PC-9 (cell line): ENCODE measurements around the gene LAMB1. TPM values are rescaled to one million over a fixed set of nuclear protein-coding genes. Genes with fewer than 3 reads are reported as not detected.

Experiments used
- BruUV-seq: library from RNA; stranded (reverse); fragments of 400-500 nt; replicated peaks from 2 replicates; lab custom pipeline; 2021; lab: Mats Ljungman, UMichigan
- CTCF ChIA-PET: fragments of 300-600 bp; sonication (Branson Sonifier 250); formaldehyde crosslinking; loops from one replicate; lab custom pipeline; 2022; ENCODE audit warnings: antibody characterized with exemption; lab: Charles Lee
- POLR2A ChIA-PET: fragments of 300-600 bp; sonication (Branson Sonifier 250); formaldehyde crosslinking; loops from one replicate; lab custom pipeline; 2022; ENCODE audit warnings: antibody characterized with exemption; ENCODE audit not compliant: unreplicated experiment; lab: Charles Lee
- DNase-seq, 2 experiments: peaks; one replicate each; pipeline versions ENCODE4 v3.0.0 to v3.0.0-alpha.2; 2015 to 2022; ENCODE audit warnings: mixed read lengths in 1 of 2
- H2AFZ ChIP-seq: fragments of 200-600 bp; sonication (generic); 2 replicates; pipeline ENCODE4 v1.8.1; 2017; ENCODE audit warnings: antibody characterized with exemption
- H3F3A ChIP-seq: fragments of 200-600 bp; sonication (generic); 2 replicates; pipeline ENCODE4 v1.8.1; 2017; ENCODE audit warnings: antibody characterized with exemption, mild to moderate bottlenecking, low read depth; ENCODE audit not compliant: insufficient read depth
- H3K27ac ChIP-seq: fragments of 200-600 bp; sonication (generic); 2 replicates; pipeline ENCODE4 v1.6.1; 2016; ENCODE audit warnings: mixed run types
- H3K27me3 ChIP-seq: fragments of 200-600 bp; sonication (generic); 2 replicates; pipeline ENCODE4 v1.6.1; 2016; ENCODE audit warnings: low read depth, mixed run types; ENCODE audit not compliant: insufficient read depth
- H3K36me3 ChIP-seq: fragments of 200-600 bp; sonication (generic); 2 replicates; pipeline ENCODE4 v1.6.1; 2016; ENCODE audit warnings: low read depth, mixed run types
- H3K4me1 ChIP-seq: fragments of 200-600 bp; sonication (generic); replicated peaks from 2 replicates; pipeline ENCODE4 v1.6.1; 2016; ENCODE audit warnings: mixed run types; ENCODE audit not compliant: insufficient read depth
- H3K4me2 ChIP-seq: fragments of 200-600 bp; sonication (generic); 2 replicates; pipeline ENCODE4 v1.6.1; 2017; ENCODE audit warnings: mixed run types
- H3K4me3 ChIP-seq: fragments of 200-600 bp; sonication (generic); 2 replicates; pipeline ENCODE4 v1.6.1; 2016; ENCODE audit warnings: mixed run types
- H3K79me2 ChIP-seq: fragments of 200-600 bp; sonication (generic); 2 replicates; pipeline ENCODE4 v1.6.1; 2017; ENCODE audit warnings: low read depth, mixed run types
- H3K9me2 ChIP-seq: fragments of 200-600 bp; sonication (generic); 2 replicates; pipeline ENCODE4 v1.8.1; 2017; ENCODE audit warnings: mild to moderate bottlenecking; ENCODE audit not compliant: insufficient read depth
- H3K9me3 ChIP-seq: fragments of 200-600 bp; sonication (generic); 2 replicates; pipeline ENCODE4 v1.8.1; 2016; ENCODE audit warnings: low read depth; ENCODE audit not compliant: insufficient read depth
- H4K20me1 ChIP-seq: fragments of 200-600 bp; sonication (generic); 2 replicates; pipeline ENCODE4 v1.8.1; 2017; ENCODE audit not compliant: insufficient read depth
- EZH2 ChIP-seq: fragments of 200-600 bp; sonication (generic); IDR thresholded peaks from 2 replicates; pipeline ENCODE4 v1.8.0; 2017; ENCODE audit warnings: antibody characterized with exemption, low read depth
- intact Hi-C: fragments of 100-400 bp; cut with micrococcal nuclease; formaldehyde crosslinking; loops from one replicate; pipeline ENCODE4 v1.10.0; 2022; ENCODE audit not compliant: unreplicated experiment
- total RNA-seq: library from RNA; stranded (reverse); gene quantifications from 2 replicates; pipeline ENCODE4 v1.2.3, GENCODE V29; 2021
- TF ChIP-seq, protein P1 (sequence below): fragments of 200-600 bp; sonication (generic); conservative IDR thresholded peaks from 2 replicates; pipeline ENCODE4 v1.6.1; 2017; ENCODE audit warnings: mixed run types, antibody characterized with exemption, mild to moderate bottlenecking, moderate library complexity

Gene LAMB1
- total RNA-seq, 1 experiment from 2014 or later = 236 TPM

DNA sequence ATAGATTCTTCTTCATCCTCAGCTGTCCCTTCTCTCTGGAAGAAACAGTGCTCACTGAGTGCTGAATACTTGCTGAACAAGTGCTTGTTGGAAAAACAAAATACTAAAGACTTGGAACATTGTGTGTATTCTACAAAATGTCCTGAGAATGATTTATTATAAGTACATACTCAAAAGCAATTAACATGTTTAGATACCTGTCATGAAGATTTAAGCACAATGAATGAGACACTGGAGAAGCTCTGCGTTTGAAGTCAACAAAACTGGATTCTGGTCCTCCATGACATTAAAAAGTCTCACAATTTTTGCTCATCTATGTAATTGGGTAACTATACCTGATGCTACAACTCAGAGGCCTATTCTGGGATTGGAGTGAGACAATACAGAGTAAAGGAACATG is 34.8 kb upstream of the LAMB1 start:
- POLR2A ChIA-PET = no interaction called here
- no peak for DNase-seq
- no peaks in the 10 kb centered on the region for H3K79me2 ChIP-seq
- TF ChIP-seq, protein P1, sequence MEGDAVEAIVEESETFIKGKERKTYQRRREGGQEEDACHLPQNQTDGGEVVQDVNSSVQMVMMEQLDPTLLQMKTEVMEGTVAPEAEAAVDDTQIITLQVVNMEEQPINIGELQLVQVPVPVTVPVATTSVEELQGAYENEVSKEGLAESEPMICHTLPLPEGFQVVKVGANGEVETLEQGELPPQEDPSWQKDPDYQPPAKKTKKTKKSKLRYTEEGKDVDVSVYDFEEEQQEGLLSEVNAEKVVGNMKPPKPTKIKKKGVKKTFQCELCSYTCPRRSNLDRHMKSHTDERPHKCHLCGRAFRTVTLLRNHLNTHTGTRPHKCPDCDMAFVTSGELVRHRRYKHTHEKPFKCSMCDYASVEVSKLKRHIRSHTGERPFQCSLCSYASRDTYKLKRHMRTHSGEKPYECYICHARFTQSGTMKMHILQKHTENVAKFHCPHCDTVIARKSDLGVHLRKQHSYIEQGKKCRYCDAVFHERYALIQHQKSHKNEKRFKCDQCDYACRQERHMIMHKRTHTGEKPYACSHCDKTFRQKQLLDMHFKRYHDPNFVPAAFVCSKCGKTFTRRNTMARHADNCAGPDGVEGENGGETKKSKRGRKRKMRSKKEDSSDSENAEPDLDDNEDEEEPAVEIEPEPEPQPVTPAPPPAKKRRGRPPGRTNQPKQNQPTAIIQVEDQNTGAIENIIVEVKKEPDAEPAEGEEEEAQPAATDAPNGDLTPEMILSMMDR = no peak
- no peak for TF ChIP-seq EZH2
- H2AFZ ChIP-seq = no peak overlapping the region
- no peaks in the 10 kb centered on the region; the same call in 1 of the 2 replicates for H3K9me2 ChIP-seq
- BruUV-seq = no TSS peak
- no peaks in the 10 kb centered on the region for H3K9me3 ChIP-seq
- no peaks in the 10 kb centered on the region for H3K4me1 ChIP-seq
- no peaks in the 10 kb centered on the region for H4K20me1 ChIP-seq
- H3K27me3 ChIP-seq = no peaks in the 10 kb centered on the region
- no peak overlapping the region for H3K27ac ChIP-seq
- no peak overlapping the region for H3K4me2 ChIP-seq
- H3K36me3 ChIP-seq = no peaks in the 10 kb centered on the region
- H3K4me3 ChIP-seq = no peak overlapping the region
- intact Hi-C loops = no loop called here
- no peaks in the 10 kb centered on the region for H3F3A ChIP-seq
- CTCF ChIA-PET = no interaction called here

DNA sequence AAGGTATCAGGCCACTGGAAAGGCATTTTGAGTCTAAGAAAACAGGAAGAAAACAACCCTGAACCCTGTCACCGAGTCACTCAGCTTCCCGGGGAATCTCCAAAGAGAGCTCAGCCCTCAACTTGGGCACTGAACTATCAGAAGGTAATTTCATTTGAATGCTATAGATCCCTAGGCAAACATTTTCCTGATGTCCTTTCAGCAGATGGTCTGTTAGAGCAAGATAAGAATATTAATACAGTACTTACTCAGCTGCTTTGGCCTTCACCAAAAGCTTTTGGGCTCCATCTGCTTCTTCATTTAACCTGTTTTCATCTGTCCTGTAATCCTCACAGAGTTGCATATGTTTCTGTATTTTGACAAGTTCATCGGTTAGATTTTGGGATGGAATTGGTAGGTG is 34.2 kb upstream of the LAMB1 start:
- CTCF ChIA-PET = no interaction called here
- POLR2A ChIA-PET = no interaction called here
- no peaks in the 10 kb centered on the region for H3K36me3 ChIP-seq
- H3K4me1 ChIP-seq = no peaks in the 10 kb centered on the region
- H2AFZ ChIP-seq = no peak overlapping the region
- no peaks in the 10 kb centered on the region for H3K79me2 ChIP-seq
- no peak overlapping the region for H3K4me3 ChIP-seq
- H3K9me2 ChIP-seq = no peaks in the 10 kb centered on the region; the same call in 1 of the 2 replicates
- intact Hi-C loops = no loop called here
- BruUV-seq = no TSS peak
- H3K9me3 ChIP-seq = no peaks in the 10 kb centered on the region
- H4K20me1 ChIP-seq = no peaks in the 10 kb centered on the region
- no peak overlapping the region for H3K4me2 ChIP-seq
- no peaks in the 10 kb centered on the region for H3K27me3 ChIP-seq
- no peaks in the 10 kb centered on the region for H3F3A ChIP-seq
- DNase-seq = no peak
- H3K27ac ChIP-seq = no peak overlapping the region
- TF ChIP-seq, protein P1 = no peak
- TF ChIP-seq EZH2 = no peak

DNA sequence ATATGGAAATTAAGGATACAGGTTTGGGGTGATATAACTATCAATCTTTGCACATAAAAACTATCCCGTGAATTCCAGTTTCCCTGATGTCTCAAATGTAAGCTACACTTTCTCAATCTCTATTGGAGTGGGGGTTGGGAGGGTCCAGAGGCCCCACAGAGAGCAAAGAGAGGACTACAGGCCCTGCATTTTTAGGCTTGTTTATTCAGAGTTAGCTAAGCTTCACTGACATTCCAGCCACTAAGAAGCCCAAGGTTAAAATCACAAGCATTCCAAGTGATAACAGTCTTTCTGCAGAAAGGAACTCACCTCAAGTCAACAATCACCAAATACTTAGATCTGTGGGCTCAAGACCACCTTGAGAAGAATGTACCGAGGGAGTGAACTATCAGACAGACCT is 31.6 kb upstream of the LAMB1 start:
- Histone ChIP-seq H3K9me2 (no peaks in the 10 kb centered on the region; the same call in 1 of the 2 replicates), H3K27me3 (no peaks in the 10 kb centered on the region), H3K4me3 (no peak overlapping the region), H2AFZ (no peak overlapping the region), H3F3A (no peaks in the 10 kb centered on the region), H3K9me3 (no peaks in the 10 kb centered on the region), H3K4me1 (peaks cover 12% of the 10 kb centered on the region), H3K36me3 (no peaks in the 10 kb centered on the region), H3K79me2 (no peaks in the 10 kb centered on the region), H3K4me2 (no peak overlapping the region), H4K20me1 (no peaks in the 10 kb centered on the region), H3K27ac (no peak overlapping the region)
- intact Hi-C loops = no loop called here
- CTCF ChIA-PET = no interaction called here
- POLR2A ChIA-PET = interaction anchor here (0.5 kb wide), 1 partner anchor 108 kb away, joined by 11 read pairs; no protein-coding TSS in a partner anchor
- no peak for TF ChIP-seq EZH2
- TF ChIP-seq, protein P1 = no peak
- DNase-seq = no peak
- no TSS peak for BruUV-seq
